IMR-90 (cell line): ENCODE data around the gene GATAD2A.

Experiments used
- BHLHE40 ChIP-seq: fragments of 150-350 bp; IDR thresholded peaks from 2 replicates; pipeline ENCODE4 v1.6.1; 2016; ENCODE audit warnings: mild to moderate bottlenecking, low read depth, low read length
- POLR2A ChIP-seq: IDR thresholded peaks from 2 replicates; pipeline ENCODE4 v1.6.1; 2012; ENCODE audit warnings: mild to moderate bottlenecking, low read depth, low read length
- RAD21 ChIP-seq: IDR thresholded peaks from 2 replicates; pipeline ENCODE4 v1.6.1; 2012; ENCODE audit warnings: low read length, improper control_type of control experiment
- SMC3 ChIP-seq: fragments of 150-350 bp; IDR thresholded peaks from 2 replicates; pipeline ENCODE4 v1.6.1; 2016; ENCODE audit warnings: low read depth, mild to moderate bottlenecking, antibody characterized with exemption, low read length, moderate library complexity
- TF ChIP-seq, protein P1 (sequence below): conservative IDR thresholded peaks from 2 replicates; pipeline ENCODE4 v1.5.1; 2012; ENCODE audit warnings: mild to moderate bottlenecking, low read depth, low read length, improper control_type of control experiment
- TF ChIP-seq, protein P2 (sequence below): fragments of 150-350 bp; IDR thresholded peaks from 2 replicates; pipeline ENCODE4 v1.6.1; 2016; ENCODE audit warnings: low read depth, mild to moderate bottlenecking, low read length, moderate library complexity, borderline replicate concordance

DNA sequence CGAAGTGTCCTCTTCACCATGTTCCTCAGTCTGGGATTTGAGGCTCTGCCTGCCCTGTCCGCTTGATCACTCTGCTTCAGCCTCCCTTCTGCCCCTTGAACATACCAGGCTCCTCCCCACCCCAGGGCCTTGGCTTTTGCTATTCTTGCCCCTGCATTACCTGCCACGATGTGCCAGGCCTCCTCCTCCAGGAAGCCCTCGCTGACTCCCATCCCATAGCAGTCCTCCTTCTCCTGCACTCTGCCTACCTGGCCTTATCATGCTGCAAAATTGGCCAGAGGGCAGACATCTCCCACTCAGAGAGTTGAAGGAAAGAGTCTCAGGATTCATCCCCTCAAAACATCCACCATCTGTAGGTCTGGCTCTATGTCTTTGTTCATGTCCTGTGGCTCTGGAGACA, 125.4 kb downstream of the GATAD2A start:
- TF ChIP-seq, protein P1, sequence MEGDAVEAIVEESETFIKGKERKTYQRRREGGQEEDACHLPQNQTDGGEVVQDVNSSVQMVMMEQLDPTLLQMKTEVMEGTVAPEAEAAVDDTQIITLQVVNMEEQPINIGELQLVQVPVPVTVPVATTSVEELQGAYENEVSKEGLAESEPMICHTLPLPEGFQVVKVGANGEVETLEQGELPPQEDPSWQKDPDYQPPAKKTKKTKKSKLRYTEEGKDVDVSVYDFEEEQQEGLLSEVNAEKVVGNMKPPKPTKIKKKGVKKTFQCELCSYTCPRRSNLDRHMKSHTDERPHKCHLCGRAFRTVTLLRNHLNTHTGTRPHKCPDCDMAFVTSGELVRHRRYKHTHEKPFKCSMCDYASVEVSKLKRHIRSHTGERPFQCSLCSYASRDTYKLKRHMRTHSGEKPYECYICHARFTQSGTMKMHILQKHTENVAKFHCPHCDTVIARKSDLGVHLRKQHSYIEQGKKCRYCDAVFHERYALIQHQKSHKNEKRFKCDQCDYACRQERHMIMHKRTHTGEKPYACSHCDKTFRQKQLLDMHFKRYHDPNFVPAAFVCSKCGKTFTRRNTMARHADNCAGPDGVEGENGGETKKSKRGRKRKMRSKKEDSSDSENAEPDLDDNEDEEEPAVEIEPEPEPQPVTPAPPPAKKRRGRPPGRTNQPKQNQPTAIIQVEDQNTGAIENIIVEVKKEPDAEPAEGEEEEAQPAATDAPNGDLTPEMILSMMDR = no peak
- TF ChIP-seq, protein P2, sequence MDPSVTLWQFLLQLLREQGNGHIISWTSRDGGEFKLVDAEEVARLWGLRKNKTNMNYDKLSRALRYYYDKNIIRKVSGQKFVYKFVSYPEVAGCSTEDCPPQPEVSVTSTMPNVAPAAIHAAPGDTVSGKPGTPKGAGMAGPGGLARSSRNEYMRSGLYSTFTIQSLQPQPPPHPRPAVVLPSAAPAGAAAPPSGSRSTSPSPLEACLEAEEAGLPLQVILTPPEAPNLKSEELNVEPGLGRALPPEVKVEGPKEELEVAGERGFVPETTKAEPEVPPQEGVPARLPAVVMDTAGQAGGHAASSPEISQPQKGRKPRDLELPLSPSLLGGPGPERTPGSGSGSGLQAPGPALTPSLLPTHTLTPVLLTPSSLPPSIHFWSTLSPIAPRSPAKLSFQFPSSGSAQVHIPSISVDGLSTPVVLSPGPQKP = no peak
- TF ChIP-seq POLR2A (no peak), BHLHE40 (no peak), RAD21 (no peak), SMC3 (no peak)
